ENCODE measurements around the gene EMD. TPM values are rescaled to one million over a fixed set of nuclear protein-coding genes. Genes with fewer than 3 reads are reported as not detected.

The EMD gene
- total RNA-seq, 1 experiment from 2014 or later: 115 TPM

DNA sequence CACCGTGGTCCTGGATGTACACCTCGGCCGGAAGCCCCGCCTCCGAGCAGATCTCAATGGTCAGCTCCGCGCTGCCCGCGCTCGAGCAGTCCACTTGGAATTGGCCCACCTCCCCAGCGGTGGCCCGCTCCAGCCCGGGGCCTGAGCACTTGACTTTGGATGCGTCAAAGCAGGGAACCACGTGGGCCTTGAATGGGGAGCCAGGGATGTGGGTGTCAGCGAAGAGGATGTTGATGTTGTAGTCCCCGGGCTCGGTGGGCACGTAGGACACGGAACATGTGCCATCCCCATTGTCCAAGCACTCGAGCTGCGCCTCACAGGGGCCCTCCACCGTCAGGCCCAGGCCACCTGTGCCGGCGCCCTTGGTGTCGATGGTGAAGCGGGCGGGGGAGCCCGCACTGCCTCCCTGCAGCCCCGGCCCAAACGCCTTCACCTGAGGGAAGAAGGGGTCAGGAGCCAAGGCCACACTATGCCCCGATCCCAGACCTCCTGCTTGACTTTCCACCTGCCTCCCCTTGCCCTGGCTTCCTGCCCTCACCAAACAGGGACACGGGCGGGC, 18.9 kb upstream of the EMD start:
- H3K79me2 ChIP-seq (ENCODE audit: insufficient read depth, low read length): no peaks in the 10 kb centered on the region
- no peaks in the 10 kb centered on the region for H3K4me1 ChIP-seq (ENCODE audit: insufficient read depth, low read length)
- no peak overlapping the region for H2BK20ac ChIP-seq (ENCODE audit: low read depth, low read length, poor library complexity, severe bottlenecking)
- no peak overlapping the region for H2AFZ ChIP-seq (ENCODE audit: low read length)
- Mint-ChIP-seq H3K4me3 (peak overlapping the region in 1 of 2 experiments; percentile 32; a peak in 2 of 5 replicates), H3K36me3 (ENCODE audit: insufficient read depth in 1 of 3, low read depth in 3 of 3) (peaks cover 36 to 84% (median 81%) of the 10 kb centered on the region in 3 experiments), H3K4me1 (no peaks in the 10 kb centered on the region), H3K27ac (no peak overlapping the region; a peak in 1 of 7 replicates), H3K9me3 (peaks cover 49 to 66% of the 10 kb centered on the region in 2 experiments), H3K27me3 (ENCODE audit: low read depth) (peaks cover 5% of the 10 kb centered on the region)
- H2AK5ac ChIP-seq (ENCODE audit: insufficient read length, low read length): no peak overlapping the region
- H4K5ac ChIP-seq (ENCODE audit: insufficient read length, low read depth, low read length): no peak overlapping the region
- peaks cover 3% of the 10 kb centered on the region for H4K20me1 ChIP-seq (ENCODE audit: control insufficient read depth, insufficient read depth, insufficient read length)
- H3K23ac ChIP-seq (ENCODE audit: insufficient read length, low read depth, low read length): no peak overlapping the region
- no peak overlapping the region for H2BK15ac ChIP-seq (ENCODE audit: low read depth, low read length)
- no peak overlapping the region for H3K14ac ChIP-seq (ENCODE audit: insufficient read depth, low read length)
- no peak overlapping the region for H4K91ac ChIP-seq (ENCODE audit: insufficient read length, low read depth, low read length)
- no CpG with 5 or more reads among the region's 34 CpGs for WGBS (ENCODE audit: extremely low coverage, insufficient read length, low lambda C conversion rate)
- H3K27me3 ChIP-seq (ENCODE audit: insufficient read depth, low read length): no peaks in the 10 kb centered on the region
- peaks cover 24% of the 10 kb centered on the region for H3K9me3 ChIP-seq (ENCODE audit: control insufficient read depth, low read depth, low read length)
- peaks cover 3% of the 10 kb centered on the region for H3K23me2 ChIP-seq (ENCODE audit: insufficient read length, low read depth, low read length, poor library complexity, severe bottlenecking)
- no peak overlapping the region for H3K4me2 ChIP-seq (ENCODE audit: insufficient read depth, insufficient read length, low read length)
- H3T11ph ChIP-seq (ENCODE audit: low read length): no peak overlapping the region
- no peak overlapping the region for H3K4ac ChIP-seq (ENCODE audit: low read depth, low read length)
- H4K8ac ChIP-seq (replicated peaks; ENCODE audit: insufficient read length, low read depth, low read length): no peak overlapping the region
- H3K27ac ChIP-seq (ENCODE audit: insufficient read length, low read depth, low read length): no peak overlapping the region
- no peak for DNase-seq
- H2BK120ac ChIP-seq (ENCODE audit: low read depth, low read length, poor library complexity, severe bottlenecking): no peak overlapping the region
- no peak overlapping the region for H2BK5ac ChIP-seq (ENCODE audit: insufficient read length, low read length)
- no peaks in the 10 kb centered on the region for H3K79me1 ChIP-seq (ENCODE audit: insufficient read depth, low read depth, low read length, poor library complexity, severe bottlenecking)
- H3K9ac ChIP-seq (ENCODE audit: extremely low read depth, insufficient read length, low read length): no peak overlapping the region
- no peak overlapping the region for H2BK12ac ChIP-seq (ENCODE audit: insufficient read length, low read depth, low read length)
- TF ChIP-seq, protein P1, sequence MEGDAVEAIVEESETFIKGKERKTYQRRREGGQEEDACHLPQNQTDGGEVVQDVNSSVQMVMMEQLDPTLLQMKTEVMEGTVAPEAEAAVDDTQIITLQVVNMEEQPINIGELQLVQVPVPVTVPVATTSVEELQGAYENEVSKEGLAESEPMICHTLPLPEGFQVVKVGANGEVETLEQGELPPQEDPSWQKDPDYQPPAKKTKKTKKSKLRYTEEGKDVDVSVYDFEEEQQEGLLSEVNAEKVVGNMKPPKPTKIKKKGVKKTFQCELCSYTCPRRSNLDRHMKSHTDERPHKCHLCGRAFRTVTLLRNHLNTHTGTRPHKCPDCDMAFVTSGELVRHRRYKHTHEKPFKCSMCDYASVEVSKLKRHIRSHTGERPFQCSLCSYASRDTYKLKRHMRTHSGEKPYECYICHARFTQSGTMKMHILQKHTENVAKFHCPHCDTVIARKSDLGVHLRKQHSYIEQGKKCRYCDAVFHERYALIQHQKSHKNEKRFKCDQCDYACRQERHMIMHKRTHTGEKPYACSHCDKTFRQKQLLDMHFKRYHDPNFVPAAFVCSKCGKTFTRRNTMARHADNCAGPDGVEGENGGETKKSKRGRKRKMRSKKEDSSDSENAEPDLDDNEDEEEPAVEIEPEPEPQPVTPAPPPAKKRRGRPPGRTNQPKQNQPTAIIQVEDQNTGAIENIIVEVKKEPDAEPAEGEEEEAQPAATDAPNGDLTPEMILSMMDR (conservative IDR thresholded peaks at IDR 0.05): no peak
- no peak overlapping the region for H3K18ac ChIP-seq (ENCODE audit: insufficient read length, low read depth, low read length)
- H3K56ac ChIP-seq (ENCODE audit: insufficient read length, low read depth, low read length): no peak overlapping the region
